HepG2 (cell line): Measurements from ENCODE around the gene KNG1. TPM values are rescaled to one million over a fixed set of nuclear protein-coding genes. Genes with fewer than 3 reads are reported as not detected.
A peak's percentile ranks its signal among the peaks of the same experiment; 100 is the strongest.

Source experiments
- AGO1 ChIP-seq: fragments of 200-400 bp; formaldehyde crosslinking; IDR thresholded peaks from 2 replicates; pipeline ENCODE4 v1.6.1; 2017; ENCODE audit warnings: mild to moderate bottlenecking, low read depth, low read length, moderate library complexity; ENCODE audit not compliant: poor library complexity, severe bottlenecking
- CC2D1A ChIP-seq: sonication (generic); formaldehyde crosslinking; IDR thresholded peaks from 2 replicates; pipeline ENCODE4 v1.8.1; 2023; ENCODE audit warnings: mild to moderate bottlenecking, missing genetic modification reagents
- CHCHD3 ChIP-seq: sonication (generic); formaldehyde crosslinking; IDR thresholded peaks from 2 replicates; pipeline ENCODE4 v1.8.0; 2022; ENCODE audit warnings: mild to moderate bottlenecking, missing genetic modification reagents, moderate library complexity
- CHD2 ChIP-seq: IDR thresholded peaks from 2 replicates; pipeline ENCODE4 v1.6.1; 2011; ENCODE audit warnings: low read depth, low read length, improper control_type of control experiment
- ELF4 ChIP-seq: sonication (generic); formaldehyde crosslinking; IDR thresholded peaks from 2 replicates; pipeline ENCODE4 v1.5.0; 2020; ENCODE audit warnings: missing genetic modification reagents, mild to moderate bottlenecking, moderate library complexity, borderline replicate concordance
- GMEB1 ChIP-seq: sonication (generic); formaldehyde crosslinking; IDR thresholded peaks from 2 replicates; pipeline ENCODE4 v1.5.1; 2020; ENCODE audit warnings: missing genetic modification reagents, mild to moderate bottlenecking, borderline replicate concordance
- MIER3 ChIP-seq: IDR thresholded peaks from 2 replicates; pipeline ENCODE4 v1.6.1; 2016; ENCODE audit warnings: missing compliant biosample characterization, borderline replicate concordance
- NFKBIZ ChIP-seq: IDR thresholded peaks from 2 replicates; pipeline ENCODE4 v1.6.1; 2018; ENCODE audit warnings: missing genetic modification reagents, missing compliant biosample characterization
- PAXIP1 ChIP-seq: sonication (generic); formaldehyde crosslinking; conservative IDR thresholded peaks from 2 replicates; pipeline ENCODE4 v1.4.0; 2020; ENCODE audit warnings: mild to moderate bottlenecking, missing genetic modification reagents, moderate library complexity
- PCBP2 ChIP-seq: fragments of 200-400 bp; formaldehyde crosslinking; optimal IDR thresholded peaks from 2 replicates; pipeline ENCODE3; 2018; ENCODE audit warnings: low read length, low read depth; ENCODE audit not compliant: poor library complexity, severe bottlenecking
- SALL1 ChIP-seq: sonication (generic); formaldehyde crosslinking; IDR thresholded peaks from 2 replicates; pipeline ENCODE4 v1.8.0; 2022; ENCODE audit warnings: mild to moderate bottlenecking, missing genetic modification reagents
- SNRNP70 ChIP-seq: fragments of 200-400 bp; formaldehyde crosslinking; IDR thresholded peaks from 2 replicates; pipeline ENCODE4 v1.6.1; 2017; ENCODE audit warnings: mild to moderate bottlenecking, low read depth, low read length, moderate library complexity
- SP1 ChIP-seq, 2 experiments: fragments of 450-650 bp in 1 of 2; sonication (generic) in 1 of 2; formaldehyde crosslinking in 1 of 2; IDR thresholded peaks; 2 replicates each; pipeline versions ENCODE4 v1.4.0 to v1.6.1; 2016 to 2020; ENCODE audit warnings: missing genetic modification reagents in 1 of 2
- SRF ChIP-seq: IDR thresholded peaks from 2 replicates; pipeline ENCODE4 v1.6.1; 2011; ENCODE audit warnings: mild to moderate bottlenecking, low read depth, low read length, moderate library complexity
- TFDP2 ChIP-seq: sonication (generic); formaldehyde crosslinking; IDR thresholded peaks from 2 replicates; pipeline ENCODE4 v1.4.0; 2020; ENCODE audit warnings: missing genetic modification reagents
- WIZ ChIP-seq: sonication (generic); formaldehyde crosslinking; IDR thresholded peaks from 2 replicates; pipeline ENCODE4 v1.5.1; 2020; ENCODE audit warnings: mild to moderate bottlenecking, missing genetic modification reagents
- ZC3H13 ChIP-seq: sonication (generic); formaldehyde crosslinking; IDR thresholded peaks from 2 replicates; pipeline ENCODE4 v1.8.1; 2023; ENCODE audit warnings: mild to moderate bottlenecking, missing genetic modification reagents, moderate library complexity
- ZNF230 ChIP-seq: sonication (generic); formaldehyde crosslinking; IDR thresholded peaks from 2 replicates; pipeline ENCODE4 v1.4.0; 2020; ENCODE audit warnings: mild to moderate bottlenecking, missing genetic modification reagents
- ZNF441 ChIP-seq: sonication (generic); formaldehyde crosslinking; IDR thresholded peaks from 2 replicates; pipeline ENCODE4 v1.7.0; 2021; ENCODE audit warnings: missing genetic modification reagents, borderline replicate concordance
- ZNF543 ChIP-seq: sonication (generic); formaldehyde crosslinking; IDR thresholded peaks from 2 replicates; pipeline ENCODE4 v1.4.0; 2020; ENCODE audit warnings: mild to moderate bottlenecking, missing genetic modification reagents
- ZNF839 ChIP-seq: sonication (generic); formaldehyde crosslinking; IDR thresholded peaks from 2 replicates; pipeline ENCODE4 v1.4.0; 2020; ENCODE audit warnings: missing genetic modification reagents, mild to moderate bottlenecking, borderline replicate concordance
- polyA plus RNA-seq, 8 experiments: library from polyadenylated mRNA; depleted of rRNA in 3 of 8; stranded (reverse) in 7 of 8; unstranded in 1 of 8; fragments of >200 nt; fragmentation: Illumina TruSeq in 4 of 8; extraction: Trizol in 4 of 8; gene quantifications; 2 replicates each; pipeline versions ENCODE4 v1.2.1 to v1.2.3, GENCODE V29; 2011 to 2016; ENCODE audit warnings: low read depth in 4 of 8, missing spikeins in 1 of 8, mixed read lengths in 1 of 8; ENCODE audit not compliant: insufficient read depth in 1 of 8
- total RNA-seq, 5 experiments: library from RNA; depleted of rRNA; stranded (reverse); fragments of >200 nt; fragmentation: Illumina TruSeq; extraction: Trizol; gene quantifications; 2 replicates each; pipeline ENCODE4 v1.2.3, GENCODE V29; 2016; ENCODE audit warnings: low read depth in 1 of 5

The KNG1 gene
- total and polyA plus RNA-seq, 2 of the 13 experiments (the other 11 are each of a cell fraction or from before 2014, with no cell fraction given) = 6.5 to 7.0 TPM

- TF ChIP-seq SRF (no peak), GMEB1 (no peak), NFKBIZ (CRISPR knock-in tag) (no peak), PCBP2 (no peak), ZNF839 (CRISPR knock-in tag) (no peak), ZC3H13 (CRISPR knock-in tag) (no peak; the same call in 1 of the 2 replicates), TFDP2 (CRISPR knock-in tag) (no peak), CHD2 (peak; percentile 96), ZNF230 (CRISPR knock-in tag) (no peak), WIZ (no peak), AGO1 (no peak), SP1 (IDR thresholded peaks at IDR 0.05) (no peak), SP1 (CRISPR knock-in tag; IDR thresholded peaks at IDR 0.05) (no peak), CHCHD3 (CRISPR knock-in tag) (no peak; the same call in 1 of the 2 replicates), MIER3 (CRISPR knock-in tag) (peak; percentile 17; the same call in 1 of the 2 replicates), ZNF441 (CRISPR knock-in tag) (no peak), ZNF543 (peak; percentile 44; the same call in 1 of the 2 replicates), PAXIP1 (CRISPR knock-in tag) (no peak), SNRNP70 (no peak), CC2D1A (CRISPR knock-in tag) (no peak), ELF4 (CRISPR knock-in tag) (no peak), SALL1 (CRISPR knock-in tag) (peak; percentile 60; the same call in 1 of the 2 replicates)
Measured at GRCh38 chr3:186783731-186784515, 66.8 kb downstream of the KNG1 start (continued).
